HCT116 (cell line): ENCODE measurements around the gene OR7C1. TPM values are rescaled to one million over a fixed set of nuclear protein-coding genes. Genes with fewer than 3 reads are reported as not detected.
"Not testable (repeated sequence)": the region's sequence is repeated elsewhere in the genome, so short reads cannot be mapped to it uniquely, and the experiment has no call there.

Source experiments
- ATAC-seq: fragments of 200-7000 bp; cut with Tn5 transposase; 2 replicates; pipeline ENCODE4 v1.9.1; 2020; ENCODE audit warnings: mild to moderate bottlenecking, moderate library complexity
- BruUV-seq: library from RNA; stranded (reverse); fragments of 400-500 nt; replicated peaks from 2 replicates; lab custom pipeline; 2021; lab: Mats Ljungman, UMichigan
- CTCF ChIA-PET: fragments of 300-600 bp; sonication (Branson Sonifier 250); formaldehyde crosslinking; loops from one replicate; lab custom pipeline; 2021; ENCODE audit warnings: antibody characterized with exemption; lab: Charles Lee
- POLR2A ChIA-PET: fragments of 300-600, 350-600 bp; sonication (Branson Sonifier 250); formaldehyde crosslinking; loops from one replicate; lab custom pipeline; 2021; ENCODE audit warnings: antibody characterized with exemption; lab: Charles Lee
- RAD21 ChIA-PET, 2 experiments: fragments of 300-600 bp; sonication (Branson Sonifier 250); formaldehyde crosslinking; loops; one replicate each; lab custom pipeline; 2023; ENCODE audit warnings: low total read pairs in 2 of 2; ENCODE audit not compliant: uncharacterized antibody in 2 of 2, unreplicated experiment in 2 of 2, low non-redundant PET in 1 of 2; lab: Charles Lee
- DNase-seq: peaks from one replicate; pipeline ENCODE4 v3.0.0-alpha.2; 2010; ENCODE audit warnings: low read depth, low spot score
- H2AFZ ChIP-seq: fragments of 200-600 bp; shearing (Covaris generic), sonication (generic); 2 replicates; pipeline ENCODE4 v1.6.1; 2017; ENCODE audit warnings: low read depth, mixed run types, mixed read lengths, antibody characterized with exemption, low read length; ENCODE audit not compliant: poor library complexity, severe bottlenecking
- H3K27ac ChIP-seq: 2 replicates; pipeline ENCODE4 v1.5.1; 2012; ENCODE audit warnings: low read depth, low read length
- H3K27me3 ChIP-seq: fragments of 200-600 bp; sonication (generic); 2 replicates; pipeline ENCODE4 v1.6.1; 2016; ENCODE audit warnings: mixed run types, low read length, mixed read lengths; ENCODE audit not compliant: insufficient read depth
- H3K36me3 ChIP-seq, 2 experiments: fragments of 200-500 bp in 1 of 2; fragments of 200-600 bp in 1 of 2; sonication (Bioruptor generic) in 1 of 2; sonication (generic) in 1 of 2; 2 replicates each; pipeline versions ENCODE4 v1.5.1 to v1.6.1; 2014 to 2016; ENCODE audit warnings: low read length in 2 of 2, inconsistent platforms in 1 of 2, mixed read lengths in 1 of 2, mixed run types in 1 of 2; ENCODE audit not compliant: insufficient read depth in 2 of 2, control insufficient read depth in 1 of 2
- H3K4me1 ChIP-seq, 2 experiments: fragments of 200-600 bp in 1 of 2; sonication (generic) in 1 of 2; 2 replicates each; pipeline versions ENCODE4 v1.5.1 to v1.6.1; 2012 to 2017; ENCODE audit warnings: low read length in 2 of 2, inconsistent platforms in 1 of 2, mild to moderate bottlenecking in 1 of 2, mixed read lengths in 1 of 2, mixed run types in 1 of 2, moderate library complexity in 1 of 2; ENCODE audit not compliant: insufficient read depth in 2 of 2, control insufficient read depth in 1 of 2
- H3K4me2 ChIP-seq: fragments of 200-600 bp; sonication (generic); 2 replicates; pipeline ENCODE4 v1.6.1; 2017; ENCODE audit warnings: mixed run types, low read length, mixed read lengths
- H3K4me3 ChIP-seq, 2 experiments: fragments of 200-600 bp in 1 of 2; sonication (generic) in 1 of 2; replicated peaks in 1 of 2; 2 replicates each; pipeline ENCODE4 v1.5.1; 2011 to 2016; ENCODE audit warnings: low read length in 2 of 2, control low read depth in 1 of 2, low read depth in 1 of 2, mild to moderate bottlenecking in 1 of 2, mixed read lengths in 1 of 2, mixed run types in 1 of 2
- H3K79me2 ChIP-seq: fragments of 200-600 bp; sonication (generic); 2 replicates; pipeline ENCODE4 v1.6.1; 2017; ENCODE audit warnings: mild to moderate bottlenecking, mixed run types, low read length, moderate library complexity, mixed read lengths; ENCODE audit not compliant: insufficient read depth
- H3K9ac ChIP-seq: fragments of 200-600 bp; sonication (generic); 2 replicates; pipeline ENCODE4 v1.6.1; 2016; ENCODE audit warnings: low read length, mixed read lengths
- H3K9me2 ChIP-seq: fragments of 200-600 bp; sonication (generic), shearing (Covaris generic); 2 replicates; pipeline ENCODE4 v1.6.1; 2017; ENCODE audit warnings: mixed run types, mild to moderate bottlenecking, moderate library complexity; ENCODE audit not compliant: insufficient read depth
- H3K9me3 ChIP-seq, 2 experiments: fragments of 200-500 bp in 1 of 2; fragments of 200-600 bp in 1 of 2; sonication (Bioruptor generic) in 1 of 2; sonication (generic) in 1 of 2; 2 replicates each; pipeline ENCODE4 v1.6.1; 2014 to 2017; ENCODE audit warnings: low read length in 2 of 2, mixed read lengths in 2 of 2, inconsistent platforms in 1 of 2, low read depth in 1 of 2, mild to moderate bottlenecking in 1 of 2, mixed run types in 1 of 2, moderate library complexity in 1 of 2; ENCODE audit not compliant: control insufficient read depth in 1 of 2, insufficient read depth in 1 of 2
- H4K20me1 ChIP-seq: fragments of 200-600 bp; sonication (generic), shearing (Covaris generic); 2 replicates; pipeline ENCODE4 v1.6.1; 2017; ENCODE audit warnings: mixed run types, mild to moderate bottlenecking, moderate library complexity; ENCODE audit not compliant: insufficient read depth
- CBX3 ChIP-seq: IDR thresholded peaks from 2 replicates; pipeline ENCODE4 v1.6.1; 2012; ENCODE audit warnings: low read depth
- CTCF ChIP-seq, 3 experiments: fragments of 200-600 bp in 1 of 3; sonication (generic) in 1 of 3; IDR thresholded peaks in 2 of 3; conservative IDR thresholded peaks in 1 of 3; 2 replicates each; pipeline ENCODE4 v1.5.1; 2012 to 2017; ENCODE audit warnings: low read depth in 2 of 3, low read length in 2 of 3, antibody characterized with exemption in 1 of 3, borderline replicate concordance in 1 of 3, control low read depth in 1 of 3, mild to moderate bottlenecking in 1 of 3, mixed read lengths in 1 of 3, mixed run types in 1 of 3, moderate library complexity in 1 of 3; ENCODE audit not compliant: insufficient read depth in 1 of 3
- ELF1 ChIP-seq: IDR thresholded peaks from 2 replicates; pipeline ENCODE4 v1.6.1; 2012; ENCODE audit warnings: low read depth, borderline replicate concordance
- EZH2 ChIP-seq: fragments of 200-600 bp; sonication (generic); IDR thresholded peaks from 2 replicates; pipeline ENCODE4 v1.6.1; 2017; ENCODE audit warnings: antibody characterized with exemption, mixed run types
- EZH2phosphoT487 ChIP-seq: fragments of 200-600 bp; IDR thresholded peaks from 2 replicates; pipeline ENCODE4 v1.6.1; 2018; ENCODE audit warnings: antibody characterized with exemption, borderline replicate concordance
- FOSL1 ChIP-seq: IDR thresholded peaks from 2 replicates; pipeline ENCODE4 v1.6.1; 2012; ENCODE audit warnings: low read depth
- JUND ChIP-seq: IDR thresholded peaks from 2 replicates; pipeline ENCODE4 v1.6.1; 2012
- MAX ChIP-seq: IDR thresholded peaks from 2 replicates; pipeline ENCODE4 v1.6.1; 2012
- POLR2A ChIP-seq: IDR thresholded peaks from 2 replicates; pipeline ENCODE4 v1.7.0; 2011; ENCODE audit warnings: borderline replicate concordance; ENCODE audit not compliant: insufficient read depth, insufficient read length; ENCODE audit errors: extremely low read depth
- RAD21 ChIP-seq: IDR thresholded peaks from 2 replicates; pipeline ENCODE4 v1.6.1; 2012; ENCODE audit warnings: low read depth, mild to moderate bottlenecking
- REST ChIP-seq: IDR thresholded peaks from 2 replicates; pipeline ENCODE4 v1.6.1; 2012; ENCODE audit warnings: low read depth
- SIN3A ChIP-seq: IDR thresholded peaks from 2 replicates; pipeline ENCODE4 v1.6.1; 2012; ENCODE audit warnings: low read depth
- SP1 ChIP-seq: IDR thresholded peaks from 2 replicates; pipeline ENCODE4 v1.6.1; 2012; ENCODE audit warnings: low read depth
- SRF ChIP-seq: IDR thresholded peaks from 2 replicates; pipeline ENCODE4 v1.6.1; 2012; ENCODE audit warnings: low read depth
- YY1 ChIP-seq: IDR thresholded peaks from 2 replicates; pipeline ENCODE4 v1.6.1; 2011; ENCODE audit warnings: low read length, low read depth, moderate library complexity, mild to moderate bottlenecking; ENCODE audit not compliant: insufficient replicate concordance; ENCODE audit errors: extremely low read depth
- intact Hi-C: fragments of 100-400 bp; cut with micrococcal nuclease; formaldehyde crosslinking; loops from 2 replicates; pipeline ENCODE4 v1.10.0; 2022
- total RNA-seq: library from RNA; stranded (reverse); gene quantifications from one replicate; pipeline ENCODE4 v1.2.1, GENCODE V29; 2021; ENCODE audit not compliant: unreplicated experiment

Gene OR7C1
- total RNA-seq, 1 experiment from 2014 or later = not detected

- no peaks in the 10 kb centered on the region for H3K27me3 ChIP-seq
- H3K79me2 ChIP-seq = 0 out of 2 replicates have a peak, but pooled peaks cover 4% of the 10 kb centered on the region
- H4K20me1 ChIP-seq = no peaks in the 10 kb centered on the region
- ATAC-seq = no peak
- no peaks in the 10 kb centered on the region for H3K9me2 ChIP-seq
- no peaks in the 10 kb centered on the region for H3K9me3 ChIP-seq
- TF ChIP-seq RAD21 (no peak), SIN3A (no peak), MAX (no peak), EZH2 (no peak), ELF1 (no peak), EZH2phosphoT487 (no peak), JUND (no peak), CBX3 (no peak), REST (no peak), SRF (no peak), POLR2A (no peak), YY1 (no peak), SP1 (no peak), FOSL1 (no peak), CTCF (IDR thresholded peaks at IDR 0.05 in 2 of 3, conservative IDR thresholded peaks at IDR 0.05 in 1 of 3; ENCODE audit: borderline replicate concordance in 1 of 3, insufficient read depth in 1 of 3, low read depth in 2 of 3, low read length in 2 of 3) (no peak)
- no peak for DNase-seq
- H3K4me2 ChIP-seq = no peak overlapping the region
- CTCF ChIA-PET = interaction anchor here (1.1 kb wide), 1 partner anchor 12 kb away, joined by 3 read pairs; no protein-coding TSS in a partner anchor
- POLR2A ChIA-PET = no interaction called here
- H2AFZ ChIP-seq = no peak overlapping the region
- H3K4me3 ChIP-seq = no peak overlapping the region
- peaks cover 5 to 12% of the 10 kb centered on the region in 2 experiments; a peak in 1 of 4 replicates for H3K36me3 ChIP-seq
- peaks cover 6 to 8% of the 10 kb centered on the region in 2 experiments; a peak in 3 of 4 replicates for H3K4me1 ChIP-seq
- no TSS peak for BruUV-seq
- H3K9ac ChIP-seq = no peak overlapping the region
- RAD21 ChIA-PET = no interaction called here
- intact Hi-C loops = no loop called here
- H3K27ac ChIP-seq = no peak overlapping the region
Observed at GRCh38 chr19:14774373-14774772, 60.6 kb downstream of the OR7C1 start.

- H3K27ac ChIP-seq, H2AFZ ChIP-seq, RAD21 ChIA-PET, BruUV-seq, H3K79me2 ChIP-seq, H4K20me1 ChIP-seq, H3K9me2 ChIP-seq, intact Hi-C loops, H3K4me1 ChIP-seq, H3K4me2 ChIP-seq, H3K9me3 ChIP-seq, POLR2A ChIA-PET, H3K4me3 ChIP-seq, H3K9ac ChIP-seq, H3K27me3 ChIP-seq, DNase-seq, ATAC-seq, CTCF ChIA-PET: not testable (repeated sequence)
- H3K36me3 ChIP-seq = peaks cover 5 to 12% of the 10 kb centered on the region in 2 experiments; a peak in 2 of 4 replicates
Observed at GRCh38 chr19:14773722-14774121, 61.3 kb downstream of the OR7C1 start.
